Progenitor cell of endocrine pancreas (in vitro differentiated cells): Measurements from ENCODE around the gene ASB5. TPM values are rescaled to one million over a fixed set of nuclear protein-coding genes. Genes with fewer than 3 reads are reported as not detected.
"Not testable (repeated sequence)": the region's sequence is repeated elsewhere in the genome, so short reads cannot be mapped to it uniquely, and the experiment has no call there.

Source experiments
- DNase-seq: peaks from one replicate; pipeline ENCODE4 v3.0.0; 2021; ENCODE audit warnings: low spot score; ENCODE audit not compliant: unreplicated experiment
- H3K27ac Mint-ChIP-seq: 2 replicates; pipeline ENCODE4 v1.8.0; 2021; ENCODE audit warnings: mild to moderate bottlenecking, moderate library complexity, mixed read lengths
- H3K27me3 Mint-ChIP-seq: 2 replicates; pipeline ENCODE4 v1.8.0; 2021; ENCODE audit warnings: mixed read lengths
- H3K36me3 Mint-ChIP-seq: 2 replicates; pipeline ENCODE4 v1.8.0; 2022; ENCODE audit warnings: mixed read lengths; ENCODE audit not compliant: insufficient read depth
- H3K4me1 Mint-ChIP-seq: 2 replicates; pipeline ENCODE4 v1.8.0; 2021; ENCODE audit warnings: low read depth, mixed read lengths
- H3K4me3 Mint-ChIP-seq: 2 replicates; pipeline ENCODE4 v1.8.0; 2021; ENCODE audit warnings: low read depth, mild to moderate bottlenecking, moderate library complexity, mixed read lengths
- H3K9me3 Mint-ChIP-seq: 2 replicates; pipeline ENCODE4 v1.8.0; 2021; ENCODE audit warnings: low read depth, mixed read lengths
- CTCF ChIP-seq: fragments of 200-600 bp; sonication (generic); IDR thresholded peaks from one replicate; pipeline ENCODE4 v1.5.0; 2021; ENCODE audit warnings: antibody characterized with exemption, mild to moderate bottlenecking; ENCODE audit not compliant: unreplicated experiment
- total RNA-seq: library from RNA; stranded (reverse); gene quantifications from 2 replicates; pipeline ENCODE4 v1.2.1, GENCODE V29; 2021

Gene ASB5
- total RNA-seq, 1 donor from 2014 or later: 0.50 TPM

DNA sequence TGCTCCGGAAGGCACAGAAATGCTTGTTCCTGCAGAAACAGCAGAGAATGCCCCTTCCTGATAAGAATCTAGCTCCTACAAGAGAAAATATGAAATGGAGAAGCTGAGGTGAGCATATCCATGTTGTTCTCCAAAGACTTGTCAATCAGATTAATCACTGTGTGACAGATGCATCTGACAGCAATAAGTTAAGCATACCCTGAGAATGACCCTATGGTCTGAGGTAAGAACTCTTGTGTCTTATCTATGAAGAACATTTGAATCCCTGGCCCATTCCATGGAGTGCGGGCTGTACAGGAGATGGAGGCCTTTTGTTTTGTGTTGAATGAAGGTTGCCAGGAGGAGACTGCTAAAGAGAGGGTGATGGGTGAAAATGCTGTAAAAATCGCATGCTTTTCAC lies 21.5 kb upstream of the ASB5 start:
- Mint-ChIP-seq H3K9me3 (no peaks in the 10 kb centered on the region), H3K4me1 (no peaks in the 10 kb centered on the region), H3K27ac (no peak overlapping the region), H3K36me3 (no peaks in the 10 kb centered on the region), H3K27me3 (no peaks in the 10 kb centered on the region), H3K4me3 (no peak overlapping the region)
- no peak for TF ChIP-seq CTCF
- no peak for DNase-seq

- no peak for DNase-seq
- no peak for TF ChIP-seq CTCF
- H3K36me3 Mint-ChIP-seq: no peaks in the 10 kb centered on the region
- H3K4me3 Mint-ChIP-seq: no peak overlapping the region
- H3K4me1 Mint-ChIP-seq: no peaks in the 10 kb centered on the region
- H3K27ac Mint-ChIP-seq: no peak overlapping the region
- H3K27me3 Mint-ChIP-seq: no peaks in the 10 kb centered on the region
- H3K9me3 Mint-ChIP-seq: no peaks in the 10 kb centered on the region
These were observed 20.5 kb upstream of the ASB5 start for GRCh38 chr4:176289561-176289960.

- H3K27ac Mint-ChIP-seq: no peak overlapping the region
- H3K9me3 Mint-ChIP-seq: no peaks in the 10 kb centered on the region
- no peaks in the 10 kb centered on the region for H3K27me3 Mint-ChIP-seq
- no peak for TF ChIP-seq CTCF
- no peak overlapping the region for H3K4me3 Mint-ChIP-seq
- no peaks in the 10 kb centered on the region for H3K36me3 Mint-ChIP-seq
- no peaks in the 10 kb centered on the region for H3K4me1 Mint-ChIP-seq
- no peak for DNase-seq
These were observed 19.0 kb upstream of the ASB5 start for GRCh38 chr4:176288020-176288419.

DNA sequence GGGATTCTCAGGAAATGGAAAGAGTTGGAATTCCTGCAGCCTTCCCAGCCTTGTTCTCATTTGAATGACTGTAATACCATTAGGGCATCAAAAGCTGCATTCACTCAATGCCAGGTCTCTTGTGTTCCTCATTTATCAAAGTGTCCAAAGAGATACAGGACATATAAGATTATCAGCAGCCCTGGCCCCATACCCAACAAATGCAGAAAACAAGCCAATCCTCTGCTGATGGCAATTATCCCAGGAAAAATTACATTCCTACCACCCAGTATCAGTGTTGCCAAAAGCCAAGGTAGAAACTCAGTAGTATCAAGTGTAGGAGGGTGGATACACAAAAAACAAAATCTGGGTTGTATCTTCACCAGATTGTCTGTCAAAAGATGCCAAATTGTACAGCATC lies 18.5 kb upstream of the ASB5 start:
- Mint-ChIP-seq H3K9me3 (no peaks in the 10 kb centered on the region), H3K27ac (no peak overlapping the region), H3K27me3 (no peaks in the 10 kb centered on the region), H3K4me1 (no peaks in the 10 kb centered on the region), H3K4me3 (no peak overlapping the region), H3K36me3 (no peaks in the 10 kb centered on the region)
- DNase-seq: no peak
- no peak for TF ChIP-seq CTCF

DNA sequence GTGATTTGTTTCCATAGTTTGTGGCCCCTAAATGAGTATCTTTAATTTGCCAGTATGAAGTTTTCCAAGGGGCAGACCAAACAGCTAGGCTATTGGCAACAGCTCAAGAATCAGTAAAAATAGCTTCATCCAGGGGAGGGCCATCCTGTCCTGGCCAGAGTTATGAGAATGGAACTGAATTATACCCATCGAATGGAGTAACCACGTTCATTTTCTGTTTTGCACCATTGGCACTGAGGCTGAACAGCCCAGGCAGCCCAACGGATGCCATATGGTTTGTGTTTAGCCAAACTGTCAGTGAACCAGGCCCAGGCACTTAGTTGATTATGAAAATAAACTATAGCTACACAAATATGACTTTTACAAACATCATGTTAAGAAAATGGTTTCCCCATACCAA lies 17.7 kb upstream of the ASB5 start:
- DNase-seq: no peak
- Mint-ChIP-seq H3K4me3 (no peak overlapping the region), H3K36me3 (no peaks in the 10 kb centered on the region), H3K27ac (no peak overlapping the region), H3K4me1 (no peaks in the 10 kb centered on the region), H3K9me3 (no peaks in the 10 kb centered on the region), H3K27me3 (no peaks in the 10 kb centered on the region)
- no peak for TF ChIP-seq CTCF

DNA sequence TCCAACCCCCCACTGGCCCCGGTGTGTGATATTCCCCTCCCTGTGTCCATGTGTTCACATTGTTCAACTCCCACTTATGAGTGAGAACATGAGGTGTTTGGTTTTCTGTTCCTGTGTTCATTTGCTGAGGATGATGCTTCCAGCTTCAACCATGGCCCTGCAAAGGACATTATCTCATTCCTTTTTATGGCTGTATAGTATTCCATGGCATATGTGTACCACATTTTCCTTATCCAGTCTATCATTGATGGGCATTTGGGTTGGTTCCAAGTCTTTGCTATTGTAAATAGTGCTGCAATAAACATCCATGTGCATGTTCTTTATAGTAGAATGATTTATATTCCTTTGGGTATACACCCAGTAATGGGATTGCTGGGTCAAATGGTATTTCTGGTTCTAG lies 10.5 kb upstream of the ASB5 start:
- H3K9me3 Mint-ChIP-seq, H3K4me3 Mint-ChIP-seq, H3K36me3 Mint-ChIP-seq, H3K4me1 Mint-ChIP-seq, H3K27me3 Mint-ChIP-seq, DNase-seq, H3K27ac Mint-ChIP-seq: not testable (repeated sequence)
